ENCODE data around the gene GTF3C5. TPM values are rescaled to one million over a fixed set of nuclear protein-coding genes. Genes with fewer than 3 reads are reported as not detected.

Gene GTF3C5
- polyA plus RNA-seq (2013), result 52.3 TPM

- POLR2A ChIA-PET, result interaction anchor here (1.0 to 1.4 kb wide), 6 partner anchors 10 to 114 kb away, joined by 3 to 7 read pairs (median 4); no protein-coding TSS in a partner anchor
- peak within 1 kb of the TSS; percentile 91 to 100 (median 92) for H3K4me3 ChIP-seq (ENCODE audit: control insufficient read depth in 1 of 7, extremely low read depth in 1 of 7, insufficient read depth in 4 of 7, low read depth in 2 of 7, low read length in 6 of 7)
- under 1% methylated on average over 53 of the region's 63 CpGs for WGBS (ENCODE audit: insufficient coverage)
- H3K27me3 ChIP-seq (replicated peaks in 2 of 5; ENCODE audit: control insufficient read depth in 4 of 5, insufficient read depth in 5 of 5, low read length in 4 of 5), result no peaks in the 10 kb centered on the region
- peaks cover 5 to 37% (median 30%) of the 10 kb centered on the region in 4 experiments for H3K4me1 ChIP-seq (ENCODE audit: control extremely low read depth in 1 of 4, control insufficient read depth in 4 of 4, insufficient read depth in 4 of 4, low read length in 3 of 4)
- peak; percentile 99 for DNase-seq
- CTCF ChIA-PET, result interaction anchor here (0.8 to 3.8 kb wide), 8 partner anchors 8 to 114 kb away, joined by 3 to 18 read pairs (median 6); partner anchors contain the start of gene GFI1B
- H3K36me3 ChIP-seq (ENCODE audit: control insufficient read depth in 4 of 4, insufficient read depth in 4 of 4, low read length in 3 of 4), result peaks cover 2 to 17% (median 12%) of the 10 kb centered on the region in 4 experiments
- H3K27ac ChIP-seq (ENCODE audit: insufficient read depth in 1 of 2, low read depth in 1 of 2, low read length in 2 of 2, poor library complexity in 1 of 2, severe bottlenecking in 2 of 2), result peak within 1 kb of the TSS; percentile 83 to 93
- H3K9me3 ChIP-seq (ENCODE audit: control extremely low read depth in 1 of 5, control insufficient read depth in 4 of 5, insufficient read depth in 2 of 5, low read depth in 1 of 5, low read length in 4 of 5), result no peaks in the 10 kb centered on the region
Measured at GRCh38 chr9:133030317-133031129, at the start of gene GTF3C5. Gene GTF3C5 (plus strand): TSS chr9:133030997. CDS start chr9:133031012, 15 bp downstream.

GRCh38 chr9:132982458-132982857, 48.3 kb upstream of the GTF3C5 start:
- Histone ChIP-seq H3K4me3 (ENCODE audit: control insufficient read depth in 1 of 7, extremely low read depth in 1 of 7, insufficient read depth in 4 of 7, low read depth in 2 of 7, low read length in 6 of 7) (peak overlapping the region in 5 of 7 experiments; percentile 42 to 97 (median 51)), H3K27ac (ENCODE audit: insufficient read depth in 1 of 2, low read depth in 1 of 2, low read length in 2 of 2, poor library complexity in 1 of 2, severe bottlenecking in 2 of 2) (peak overlapping the region in 1 of 2 experiments; percentile 83), H3K27me3 (replicated peaks in 2 of 5; ENCODE audit: control insufficient read depth in 4 of 5, insufficient read depth in 5 of 5, low read length in 4 of 5) (no peaks in the 10 kb centered on the region), H3K4me1 (ENCODE audit: control extremely low read depth in 1 of 4, control insufficient read depth in 4 of 4, insufficient read depth in 4 of 4, low read length in 3 of 4) (peaks cover 22 to 98% (median 85%) of the 10 kb centered on the region in 4 experiments), H3K36me3 (ENCODE audit: control insufficient read depth in 4 of 4, insufficient read depth in 4 of 4, low read length in 3 of 4) (peaks cover 0 to 12% (median 9%) of the 10 kb centered on the region in 4 experiments), H3K9me3 (ENCODE audit: control extremely low read depth in 1 of 5, control insufficient read depth in 4 of 5, insufficient read depth in 2 of 5, low read depth in 1 of 5, low read length in 4 of 5) (no peaks in the 10 kb centered on the region)
- WGBS (ENCODE audit: insufficient coverage), result 8% methylated on average over 7 of the region's 8 CpGs
- ChIA-PET CTCF (interaction anchor here (0.5 to 12.4 kb wide), 6 partner anchors 10 to 826 kb away, joined by 3 to 144 read pairs (median 40); no protein-coding TSS in a partner anchor), POLR2A (interaction anchor here (1.5 to 8.7 kb wide), 2 partner anchors 22 to 48 kb away, joined by 7 to 78 read pairs; partner anchors contain the start of gene GTF3C5)
- DNase-seq, result peak in 2 of 3 donors; percentile 72 to 81

- Histone ChIP-seq H3K36me3 (ENCODE audit: control insufficient read depth in 4 of 4, insufficient read depth in 4 of 4, low read length in 3 of 4) (peaks cover 2 to 23% (median 19%) of the 10 kb centered on the region in 4 experiments), H3K4me3 (ENCODE audit: control insufficient read depth in 1 of 7, extremely low read depth in 1 of 7, insufficient read depth in 4 of 7, low read depth in 2 of 7, low read length in 6 of 7) (peak overlapping the region in 5 of 7 experiments; percentile 20 to 97 (median 48)), H3K9me3 (ENCODE audit: control extremely low read depth in 1 of 5, control insufficient read depth in 4 of 5, insufficient read depth in 2 of 5, low read depth in 1 of 5, low read length in 4 of 5) (no peaks in the 10 kb centered on the region), H3K27ac (ENCODE audit: insufficient read depth in 1 of 2, low read depth in 1 of 2, low read length in 2 of 2, poor library complexity in 1 of 2, severe bottlenecking in 2 of 2) (peak overlapping the region in 1 of 2 experiments; percentile 83), H3K4me1 (ENCODE audit: control extremely low read depth in 1 of 4, control insufficient read depth in 4 of 4, insufficient read depth in 4 of 4, low read length in 3 of 4) (peaks cover 17 to 88% (median 79%) of the 10 kb centered on the region in 4 experiments), H3K27me3 (replicated peaks in 2 of 5; ENCODE audit: control insufficient read depth in 4 of 5, insufficient read depth in 5 of 5, low read length in 4 of 5) (no peaks in the 10 kb centered on the region)
- CTCF ChIA-PET, result interaction anchor here (1.0 to 12.4 kb wide), 5 partner anchors 9 to 39 kb away, joined by 3 to 144 read pairs (median 18); no protein-coding TSS in a partner anchor
- WGBS (ENCODE audit: insufficient coverage), result 35% methylated on average over 11 of the region's 11 CpGs
- POLR2A ChIA-PET, result interaction anchor here (0.7 to 8.7 kb wide), 2 partner anchors 21 to 1153 kb away, joined by 4 to 78 read pairs; no protein-coding TSS in a partner anchor
- no peak for DNase-seq
Measured at GRCh38 chr9:132983491-132984201, 47.2 kb upstream of the GTF3C5 start.

GRCh38 chr9:132984202-132985070, 46.4 kb upstream of the GTF3C5 start:
- Histone ChIP-seq H3K4me3 (ENCODE audit: control insufficient read depth in 1 of 7, extremely low read depth in 1 of 7, insufficient read depth in 4 of 7, low read depth in 2 of 7, low read length in 6 of 7) (peak overlapping the region in 5 of 7 experiments; percentile 20 to 61 (median 48)), H3K9me3 (ENCODE audit: control extremely low read depth in 1 of 5, control insufficient read depth in 4 of 5, insufficient read depth in 2 of 5, low read depth in 1 of 5, low read length in 4 of 5) (no peaks in the 10 kb centered on the region), H3K27me3 (replicated peaks in 2 of 5; ENCODE audit: control insufficient read depth in 4 of 5, insufficient read depth in 5 of 5, low read length in 4 of 5) (no peaks in the 10 kb centered on the region), H3K27ac (ENCODE audit: insufficient read depth in 1 of 2, low read depth in 1 of 2, low read length in 2 of 2, poor library complexity in 1 of 2, severe bottlenecking in 2 of 2) (peak overlapping the region; percentile 15 to 83), H3K4me1 (ENCODE audit: control extremely low read depth in 1 of 4, control insufficient read depth in 4 of 4, insufficient read depth in 4 of 4, low read length in 3 of 4) (peaks cover 17 to 81% (median 76%) of the 10 kb centered on the region in 4 experiments), H3K36me3 (ENCODE audit: control insufficient read depth in 4 of 4, insufficient read depth in 4 of 4, low read length in 3 of 4) (peaks cover 5 to 30% (median 27%) of the 10 kb centered on the region in 4 experiments)
- POLR2A ChIA-PET, result interaction anchor here (0.7 to 8.7 kb wide), 2 partner anchors 20 to 1152 kb away, joined by 4 to 78 read pairs; no protein-coding TSS in a partner anchor
- peak; percentile 68 to 88 (median 77) for DNase-seq
- WGBS (ENCODE audit: insufficient coverage), result 2% methylated on average over 15 of the region's 20 CpGs
- CTCF ChIA-PET, result interaction anchor here (0.6 to 12.4 kb wide), 7 partner anchors 10 to 193 kb away, joined by 3 to 144 read pairs (median 7); no protein-coding TSS in a partner anchor

GRCh38 chr9:132985071-132985350, 45.8 kb upstream of the GTF3C5 start:
- ChIA-PET CTCF (interaction anchor here (1.0 to 12.4 kb wide), 6 partner anchors 10 to 178 kb away, joined by 3 to 144 read pairs (median 12); no protein-coding TSS in a partner anchor), POLR2A (interaction anchor here (8.7 kb wide), 1 partner anchor 19 kb away, joined by 78 read pairs; no protein-coding TSS in a partner anchor)
- Histone ChIP-seq H3K4me1 (ENCODE audit: control extremely low read depth in 1 of 4, control insufficient read depth in 4 of 4, insufficient read depth in 4 of 4, low read length in 3 of 4) (peaks cover 13 to 78% (median 75%) of the 10 kb centered on the region in 4 experiments), H3K4me3 (ENCODE audit: control insufficient read depth in 1 of 7, extremely low read depth in 1 of 7, insufficient read depth in 4 of 7, low read depth in 2 of 7, low read length in 6 of 7) (peak overlapping the region in 2 of 7 experiments; percentile 28 to 49), H3K9me3 (ENCODE audit: control extremely low read depth in 1 of 5, control insufficient read depth in 4 of 5, insufficient read depth in 2 of 5, low read depth in 1 of 5, low read length in 4 of 5) (no peaks in the 10 kb centered on the region), H3K27ac (ENCODE audit: insufficient read depth in 1 of 2, low read depth in 1 of 2, low read length in 2 of 2, poor library complexity in 1 of 2, severe bottlenecking in 2 of 2) (peak overlapping the region in 1 of 2 experiments; percentile 37), H3K27me3 (replicated peaks in 2 of 5; ENCODE audit: control insufficient read depth in 4 of 5, insufficient read depth in 5 of 5, low read length in 4 of 5) (no peaks in the 10 kb centered on the region), H3K36me3 (ENCODE audit: control insufficient read depth in 4 of 4, insufficient read depth in 4 of 4, low read length in 3 of 4) (peaks cover 8 to 35% (median 30%) of the 10 kb centered on the region in 4 experiments)
- 79% methylated on average over 2 of the region's 4 CpGs for WGBS (ENCODE audit: insufficient coverage)
- DNase-seq, result no peak

- ChIA-PET CTCF (interaction anchor here (0.8 to 12.4 kb wide), 8 partner anchors 8 to 178 kb away, joined by 3 to 144 read pairs (median 6); no protein-coding TSS in a partner anchor), POLR2A (interaction anchor here (8.7 kb wide), 1 partner anchor 19 kb away, joined by 78 read pairs; no protein-coding TSS in a partner anchor)
- H3K27ac ChIP-seq (ENCODE audit: insufficient read depth in 1 of 2, low read depth in 1 of 2, low read length in 2 of 2, poor library complexity in 1 of 2, severe bottlenecking in 2 of 2), result peak overlapping the region in 1 of 2 experiments; percentile 46
- DNase-seq, result no peak
- no peaks in the 10 kb centered on the region for H3K9me3 ChIP-seq (ENCODE audit: control extremely low read depth in 1 of 5, control insufficient read depth in 4 of 5, insufficient read depth in 2 of 5, low read depth in 1 of 5, low read length in 4 of 5)
- peaks cover 10 to 40% (median 32%) of the 10 kb centered on the region in 4 experiments for H3K36me3 ChIP-seq (ENCODE audit: control insufficient read depth in 4 of 4, insufficient read depth in 4 of 4, low read length in 3 of 4)
- peaks cover 13 to 75% (median 72%) of the 10 kb centered on the region in 4 experiments for H3K4me1 ChIP-seq (ENCODE audit: control extremely low read depth in 1 of 4, control insufficient read depth in 4 of 4, insufficient read depth in 4 of 4, low read length in 3 of 4)
- peak overlapping the region in 2 of 7 experiments; percentile 28 to 49 for H3K4me3 ChIP-seq (ENCODE audit: control insufficient read depth in 1 of 7, extremely low read depth in 1 of 7, insufficient read depth in 4 of 7, low read depth in 2 of 7, low read length in 6 of 7)
- 63% methylated on average over 7 of the region's 8 CpGs for WGBS (ENCODE audit: insufficient coverage)
- no peaks in the 10 kb centered on the region for H3K27me3 ChIP-seq (replicated peaks in 2 of 5; ENCODE audit: control insufficient read depth in 4 of 5, insufficient read depth in 5 of 5, low read length in 4 of 5)
Measured at GRCh38 chr9:132985489-132985888, 45.3 kb upstream of the GTF3C5 start.

All from common myeloid progenitor, CD34-positive (primary cell).